Suprapubic skin (tissue), 4 donors: Measurements from ENCODE around the gene ASCL5. TPM values are rescaled to one million over a fixed set of nuclear protein-coding genes. Genes with fewer than 3 reads are reported as not detected.

Experiments
- DNase-seq, 2 donors: peaks; one replicate each; pipeline ENCODE4 v3.0.0-alpha.2; 2019; ENCODE audit warnings: low spot score in 2 of 2
- H3K27ac ChIP-seq: fragments of 200-600 bp; sonication (generic); one replicate; pipeline ENCODE4 v1.5.1; 2019
- H3K27me3 ChIP-seq: fragments of 200-600 bp; sonication (generic); one replicate; pipeline ENCODE4 v1.5.1; 2019
- H3K36me3 ChIP-seq: fragments of 200-600 bp; sonication (generic); one replicate; pipeline ENCODE4 v1.5.1; 2019
- H3K4me1 ChIP-seq: fragments of 200-600 bp; sonication (generic); one replicate; pipeline ENCODE4 v1.5.1; 2019
- H3K4me3 ChIP-seq: fragments of 200-600 bp; sonication (generic); one replicate; pipeline ENCODE4 v1.5.1; 2019; ENCODE audit warnings: mild to moderate bottlenecking
- H3K9me3 ChIP-seq: fragments of 200-600 bp; sonication (generic); one replicate; pipeline ENCODE4 v1.5.1; 2019
- EP300 ChIP-seq: sonication (generic); formaldehyde crosslinking; IDR thresholded peaks from one replicate; pipeline ENCODE4 v1.6.1; 2017; ENCODE audit warnings: antibody characterized with exemption
- POLR2A ChIP-seq, 2 donors: fragments of 450-650 bp; IDR thresholded peaks; one replicate each; pipeline ENCODE4 v1.6.1; 2017; ENCODE audit warnings: antibody characterized with exemption in 2 of 2, mild to moderate bottlenecking in 2 of 2, moderate library complexity in 2 of 2
- POLR2AphosphoS5 ChIP-seq, 3 donors: sonication (generic); formaldehyde crosslinking; IDR thresholded peaks; one replicate each; pipeline ENCODE4 v1.6.1; 2017; ENCODE audit warnings: antibody characterized with exemption in 3 of 3
- WGBS: methylation state at CpG from one replicate; pipeline ENCODE4 v1.1.5; 2018; 5-methylcytosine and 5-hydroxymethylcytosine counted together
- total RNA-seq, 4 donors: library from RNA; depleted of rRNA; stranded (reverse); fragments of >200 nt; gene quantifications; one replicate each; pipeline ENCODE4 v1.1.0, GENCODE V29; 2016
- TF ChIP-seq, protein P1 (sequence below), 2 donors: fragments of 200-600 bp in 1 of 2; fragments of 450-650 bp in 1 of 2; sonication (generic) in 1 of 2; IDR thresholded peaks; one replicate each; pipeline ENCODE4 v1.5.1; 2016 to 2019; ENCODE audit warnings: antibody characterized with exemption in 2 of 2, mild to moderate bottlenecking in 1 of 2, moderate library complexity in 1 of 2

The ASCL5 gene
- total RNA-seq, 4 donors from 2014 or later, result not detected

DNA sequence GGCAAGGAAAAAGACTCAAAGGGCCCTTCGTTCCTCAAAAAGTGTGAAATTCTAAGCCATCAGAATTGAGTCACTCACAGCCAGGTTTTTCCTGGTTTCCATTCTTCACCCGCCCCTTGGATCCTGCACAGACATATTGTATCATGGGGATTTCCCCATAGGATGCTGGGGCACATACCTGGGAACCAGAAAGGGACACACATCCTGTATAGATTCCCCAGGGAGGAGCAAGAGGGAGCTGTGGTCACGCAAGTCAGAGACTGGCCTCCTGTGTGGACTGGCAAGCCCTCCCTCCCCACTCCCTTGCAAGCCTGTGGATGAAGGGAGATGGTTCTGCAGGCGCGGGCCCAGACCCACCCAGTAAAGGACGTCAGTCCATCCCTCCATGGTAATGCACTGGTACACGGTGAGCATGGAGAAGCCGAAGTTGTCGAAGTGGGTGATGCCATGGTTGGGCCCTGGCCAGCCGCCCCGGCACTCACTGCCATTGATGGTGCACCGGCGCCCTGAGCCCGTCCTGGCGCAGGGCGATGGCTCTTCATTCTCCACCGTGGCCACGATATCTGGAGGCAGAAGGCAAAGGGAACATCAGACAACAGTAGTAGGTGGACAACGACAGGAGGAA lies 38.0 kb downstream of the ASCL5 start:
- no peaks in the 10 kb centered on the region for H3K9me3 ChIP-seq
- no peak overlapping the region for H3K27ac ChIP-seq
- WGBS, result 85% methylated on average over 17 of the region's 19 CpGs
- H3K36me3 ChIP-seq, result no peaks in the 10 kb centered on the region
- no peaks in the 10 kb centered on the region for H3K4me1 ChIP-seq
- peaks cover 4% of the 10 kb centered on the region for H3K27me3 ChIP-seq
- DNase-seq, result no peak
- no peak overlapping the region for H3K4me3 ChIP-seq
- TF ChIP-seq POLR2A (IDR thresholded peaks at IDR 0.05) (no peak), POLR2AphosphoS5 (IDR thresholded peaks at IDR 0.05) (no peak), EP300 (no peak)
- TF ChIP-seq, protein P1, sequence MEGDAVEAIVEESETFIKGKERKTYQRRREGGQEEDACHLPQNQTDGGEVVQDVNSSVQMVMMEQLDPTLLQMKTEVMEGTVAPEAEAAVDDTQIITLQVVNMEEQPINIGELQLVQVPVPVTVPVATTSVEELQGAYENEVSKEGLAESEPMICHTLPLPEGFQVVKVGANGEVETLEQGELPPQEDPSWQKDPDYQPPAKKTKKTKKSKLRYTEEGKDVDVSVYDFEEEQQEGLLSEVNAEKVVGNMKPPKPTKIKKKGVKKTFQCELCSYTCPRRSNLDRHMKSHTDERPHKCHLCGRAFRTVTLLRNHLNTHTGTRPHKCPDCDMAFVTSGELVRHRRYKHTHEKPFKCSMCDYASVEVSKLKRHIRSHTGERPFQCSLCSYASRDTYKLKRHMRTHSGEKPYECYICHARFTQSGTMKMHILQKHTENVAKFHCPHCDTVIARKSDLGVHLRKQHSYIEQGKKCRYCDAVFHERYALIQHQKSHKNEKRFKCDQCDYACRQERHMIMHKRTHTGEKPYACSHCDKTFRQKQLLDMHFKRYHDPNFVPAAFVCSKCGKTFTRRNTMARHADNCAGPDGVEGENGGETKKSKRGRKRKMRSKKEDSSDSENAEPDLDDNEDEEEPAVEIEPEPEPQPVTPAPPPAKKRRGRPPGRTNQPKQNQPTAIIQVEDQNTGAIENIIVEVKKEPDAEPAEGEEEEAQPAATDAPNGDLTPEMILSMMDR (IDR thresholded peaks at IDR 0.05), result no peak

DNA sequence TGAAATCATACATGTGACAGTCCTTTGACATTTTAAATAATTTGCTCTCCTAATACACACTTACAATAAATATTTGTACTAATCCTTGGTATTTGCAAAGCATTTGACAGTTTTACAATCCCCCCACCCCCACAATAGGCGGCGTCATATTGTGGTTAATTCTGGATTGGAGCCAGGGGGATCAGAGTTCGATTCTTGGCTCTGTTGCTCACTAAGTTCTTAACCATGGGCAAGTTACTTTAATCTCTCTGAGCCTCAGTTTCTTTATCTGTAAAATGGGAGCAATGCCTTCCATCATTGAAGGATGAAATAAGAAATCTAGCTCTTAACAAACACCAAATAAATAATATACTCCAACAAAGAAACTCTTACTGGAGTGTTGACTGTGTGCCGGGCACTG lies 38.6 kb downstream of the ASCL5 start:
- WGBS, result 57% methylated on average over 4 of the region's 4 CpGs
- no peak overlapping the region for H3K4me3 ChIP-seq
- no peak for DNase-seq
- TF ChIP-seq POLR2AphosphoS5 (IDR thresholded peaks at IDR 0.05) (no peak), EP300 (no peak), POLR2A (IDR thresholded peaks at IDR 0.05) (no peak)
- TF ChIP-seq, protein P1 (IDR thresholded peaks at IDR 0.05), result no peak
- H3K4me1 ChIP-seq, result no peaks in the 10 kb centered on the region
- peaks cover 4% of the 10 kb centered on the region for H3K27me3 ChIP-seq
- no peaks in the 10 kb centered on the region for H3K36me3 ChIP-seq
- no peak overlapping the region for H3K27ac ChIP-seq
- no peaks in the 10 kb centered on the region for H3K9me3 ChIP-seq

DNA sequence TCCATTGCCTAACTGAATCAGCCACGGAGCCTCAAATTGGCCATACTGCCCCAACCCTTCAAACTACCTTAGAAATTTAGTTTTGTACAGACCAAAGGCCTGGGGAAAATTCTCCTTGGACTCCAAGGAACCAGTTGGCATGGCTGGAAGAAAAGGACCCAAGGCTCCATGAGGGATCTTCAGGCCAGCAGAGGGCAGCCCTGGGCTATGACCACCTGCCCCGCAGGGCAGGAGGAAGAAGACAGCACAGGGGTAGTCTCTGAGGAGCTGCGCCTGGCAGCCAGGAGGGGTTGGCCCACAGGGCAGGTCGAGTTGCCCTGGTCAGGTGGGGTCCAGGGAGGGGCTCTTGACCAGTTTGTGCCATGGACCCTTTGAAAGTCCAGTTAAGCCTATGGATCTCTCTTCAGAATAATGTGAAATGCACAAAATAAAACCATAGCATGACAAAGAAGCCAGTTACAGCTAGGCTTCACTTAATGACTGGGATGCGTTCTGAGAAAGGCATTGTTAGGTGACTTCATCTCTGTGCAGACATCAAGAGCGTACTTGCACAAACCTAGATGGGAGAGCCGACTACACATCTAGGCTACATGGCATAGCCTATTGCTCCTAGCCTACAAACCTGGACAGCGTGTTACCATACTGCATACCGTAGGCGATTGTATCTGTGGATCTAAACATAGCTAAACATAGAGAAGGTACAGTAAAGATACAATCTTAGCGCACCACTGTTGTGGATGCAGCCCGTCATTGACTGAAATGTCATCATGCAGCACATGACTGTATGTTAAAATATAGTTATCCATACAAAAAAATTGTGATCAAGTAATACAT lies 40.9 kb downstream of the ASCL5 start:
- no peaks in the 10 kb centered on the region for H3K36me3 ChIP-seq
- TF ChIP-seq, protein P1 (IDR thresholded peaks at IDR 0.05), result peak in 1 of 2 donors; percentile 36
- TF ChIP-seq EP300, result no peak
- no peaks in the 10 kb centered on the region for H3K9me3 ChIP-seq
- no peaks in the 10 kb centered on the region for H3K4me1 ChIP-seq
- no peak for DNase-seq
- H3K4me3 ChIP-seq, result no peak overlapping the region
- H3K27ac ChIP-seq, result no peak overlapping the region
- peaks cover 4% of the 10 kb centered on the region for H3K27me3 ChIP-seq
- WGBS, result 76% methylated on average over 12 of the region's 12 CpGs

DNA sequence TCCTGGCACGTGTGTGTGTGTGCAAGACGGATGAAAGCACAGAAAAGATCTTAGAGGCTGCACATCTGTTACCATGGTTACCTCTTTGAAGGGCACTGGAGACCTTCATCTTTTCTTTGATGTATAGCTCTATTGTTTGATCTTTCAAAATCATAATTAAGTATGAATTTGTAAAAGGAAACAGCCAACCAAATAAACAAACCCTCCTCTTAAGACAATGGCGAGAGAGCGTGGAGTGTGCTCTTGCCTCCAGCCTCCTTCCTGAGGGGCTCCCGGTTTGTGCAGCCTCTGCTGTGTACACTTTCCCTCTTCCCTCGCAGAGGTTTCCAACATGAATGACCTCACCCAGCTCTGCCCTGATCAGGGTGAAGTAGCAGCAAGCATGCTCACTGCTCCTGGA lies 42.7 kb downstream of the ASCL5 start:
- H3K4me1 ChIP-seq, result no peaks in the 10 kb centered on the region
- no peak for DNase-seq
- no peaks in the 10 kb centered on the region for H3K36me3 ChIP-seq
- H3K9me3 ChIP-seq, result no peaks in the 10 kb centered on the region
- peaks cover 4% of the 10 kb centered on the region for H3K27me3 ChIP-seq
- TF ChIP-seq EP300, result no peak
- no peak for TF ChIP-seq POLR2AphosphoS5 (IDR thresholded peaks at IDR 0.05)
- TF ChIP-seq POLR2A (IDR thresholded peaks at IDR 0.05), result no peak
- TF ChIP-seq, protein P1 (IDR thresholded peaks at IDR 0.05), result no peak
- H3K27ac ChIP-seq, result no peak overlapping the region
- WGBS, result 58% methylated on average over 6 of the region's 6 CpGs
- no peak overlapping the region for H3K4me3 ChIP-seq

DNA sequence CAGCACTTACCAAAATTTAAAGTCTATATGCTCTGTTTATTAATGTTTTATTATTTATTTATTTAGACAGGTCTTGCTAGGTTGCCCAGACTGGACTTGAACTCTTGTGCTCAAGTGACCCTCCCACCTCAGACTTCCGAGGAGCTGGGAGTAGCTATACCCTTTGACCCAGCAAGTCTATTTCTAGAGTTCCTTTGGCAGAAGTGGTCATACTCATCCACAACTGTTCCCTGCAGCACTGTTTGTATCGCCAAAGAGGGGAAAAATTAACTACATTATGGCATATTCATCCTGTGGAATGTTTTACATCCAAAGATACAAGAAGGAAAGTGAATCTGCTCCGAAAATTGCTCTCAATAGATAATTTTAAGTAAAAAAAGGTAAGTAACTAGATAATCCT lies 43.2 kb downstream of the ASCL5 start:
- DNase-seq, result no peak
- 76% methylated on average over 3 of the region's 3 CpGs for WGBS
- no peak overlapping the region for H3K4me3 ChIP-seq
- H3K36me3 ChIP-seq, result no peaks in the 10 kb centered on the region
- H3K27ac ChIP-seq, result no peak overlapping the region
- H3K9me3 ChIP-seq, result no peaks in the 10 kb centered on the region
- TF ChIP-seq, protein P1 (IDR thresholded peaks at IDR 0.05), result no peak
- no peak for TF ChIP-seq EP300
- no peak for TF ChIP-seq POLR2AphosphoS5 (IDR thresholded peaks at IDR 0.05)
- no peak for TF ChIP-seq POLR2A (IDR thresholded peaks at IDR 0.05)
- H3K4me1 ChIP-seq, result no peaks in the 10 kb centered on the region
- H3K27me3 ChIP-seq, result peaks cover 4% of the 10 kb centered on the region
